ENCODE data around the gene CCNA1.

CCNA1 gene

GRCh38 chr13:36450534-36450933 lies 18.2 kb downstream of the CCNA1 start:
- TF ChIP-seq, protein P1, sequence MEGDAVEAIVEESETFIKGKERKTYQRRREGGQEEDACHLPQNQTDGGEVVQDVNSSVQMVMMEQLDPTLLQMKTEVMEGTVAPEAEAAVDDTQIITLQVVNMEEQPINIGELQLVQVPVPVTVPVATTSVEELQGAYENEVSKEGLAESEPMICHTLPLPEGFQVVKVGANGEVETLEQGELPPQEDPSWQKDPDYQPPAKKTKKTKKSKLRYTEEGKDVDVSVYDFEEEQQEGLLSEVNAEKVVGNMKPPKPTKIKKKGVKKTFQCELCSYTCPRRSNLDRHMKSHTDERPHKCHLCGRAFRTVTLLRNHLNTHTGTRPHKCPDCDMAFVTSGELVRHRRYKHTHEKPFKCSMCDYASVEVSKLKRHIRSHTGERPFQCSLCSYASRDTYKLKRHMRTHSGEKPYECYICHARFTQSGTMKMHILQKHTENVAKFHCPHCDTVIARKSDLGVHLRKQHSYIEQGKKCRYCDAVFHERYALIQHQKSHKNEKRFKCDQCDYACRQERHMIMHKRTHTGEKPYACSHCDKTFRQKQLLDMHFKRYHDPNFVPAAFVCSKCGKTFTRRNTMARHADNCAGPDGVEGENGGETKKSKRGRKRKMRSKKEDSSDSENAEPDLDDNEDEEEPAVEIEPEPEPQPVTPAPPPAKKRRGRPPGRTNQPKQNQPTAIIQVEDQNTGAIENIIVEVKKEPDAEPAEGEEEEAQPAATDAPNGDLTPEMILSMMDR (conservative IDR thresholded peaks at IDR 0.05; ENCODE audit: control insufficient read depth, insufficient read depth, low read depth, low read length) = no peak
- no peak overlapping the region for H3K4me3 ChIP-seq (ENCODE audit: control insufficient read depth, low read depth, low read length)
- DNase-seq (ENCODE audit: low read depth) = no peak

DNA sequence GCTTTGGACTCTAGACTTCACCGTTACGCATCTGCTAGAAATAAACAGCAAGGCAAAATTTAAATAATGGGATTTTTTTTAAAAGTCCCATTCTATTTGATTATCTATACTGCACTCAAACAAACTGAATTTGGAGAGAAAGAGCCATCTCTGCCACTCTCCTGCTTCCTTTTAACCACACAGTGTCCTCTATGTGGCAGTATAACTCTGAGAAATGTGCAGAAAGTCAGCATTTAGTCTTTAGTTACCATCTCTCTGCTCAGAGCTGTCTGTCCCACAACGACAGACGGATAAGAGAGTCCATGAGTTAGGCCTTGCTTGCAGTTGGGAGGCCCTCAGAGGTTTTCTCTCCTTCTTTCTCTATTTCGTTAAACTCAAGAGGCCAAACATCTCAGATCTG lies 21.2 kb downstream of the CCNA1 start:
- H3K4me3 ChIP-seq (ENCODE audit: control insufficient read depth, low read depth, low read length) = no peak overlapping the region
- TF ChIP-seq, protein P1 (conservative IDR thresholded peaks at IDR 0.05; ENCODE audit: control insufficient read depth, insufficient read depth, low read depth, low read length) = peak; percentile 37
- DNase-seq (ENCODE audit: low read depth) = peak; percentile 38

DNA sequence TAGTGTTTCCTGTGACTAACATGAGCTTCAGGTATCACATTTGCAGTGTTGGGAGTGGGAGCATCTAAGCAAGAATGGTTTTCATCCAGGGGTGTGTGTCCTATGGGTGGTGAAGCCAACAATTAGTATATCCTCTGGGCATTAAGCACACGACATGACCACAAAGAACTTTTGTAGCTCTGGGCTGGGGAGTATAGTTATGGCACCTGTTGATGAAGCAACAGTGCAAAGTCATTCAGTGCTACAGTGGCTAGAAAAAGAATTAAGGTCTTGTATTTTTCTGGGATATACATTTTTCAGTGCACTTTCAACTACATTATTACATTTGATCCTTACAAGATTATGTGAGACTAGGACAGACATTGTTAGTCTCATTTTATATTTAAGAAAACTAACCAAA lies 21.8 kb downstream of the CCNA1 start:
- TF ChIP-seq, protein P1 (conservative IDR thresholded peaks at IDR 0.05; ENCODE audit: control insufficient read depth, insufficient read depth, low read depth, low read length) = no peak
- no peak for DNase-seq (ENCODE audit: low read depth)
- H3K4me3 ChIP-seq (ENCODE audit: control insufficient read depth, low read depth, low read length) = no peak overlapping the region

DNA sequence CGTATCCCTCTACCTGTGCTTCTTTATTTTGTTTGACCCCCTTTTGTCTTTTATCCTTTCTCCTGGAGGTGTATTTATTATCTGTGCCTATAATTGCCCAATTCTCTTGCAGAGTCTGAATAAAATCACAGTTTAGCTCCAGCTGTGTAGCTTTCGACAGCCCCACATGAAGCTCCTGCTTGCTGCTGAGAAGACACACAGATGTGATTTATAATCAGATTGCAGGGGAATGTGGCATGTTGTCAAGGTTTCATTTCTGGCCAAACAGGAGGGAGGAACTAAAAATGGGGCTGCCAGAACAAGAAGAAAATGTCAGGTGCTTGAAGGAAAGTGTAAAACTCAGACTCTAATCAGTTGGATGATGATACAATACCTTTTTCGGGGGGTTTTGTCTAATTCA lies 22.7 kb downstream of the CCNA1 start:
- TF ChIP-seq, protein P1 (conservative IDR thresholded peaks at IDR 0.05; ENCODE audit: control insufficient read depth, insufficient read depth, low read depth, low read length) = no peak
- H3K4me3 ChIP-seq (ENCODE audit: control insufficient read depth, low read depth, low read length) = no peak overlapping the region
- no peak for DNase-seq (ENCODE audit: low read depth)

- no peak for DNase-seq (ENCODE audit: low read depth)
- H3K4me3 ChIP-seq (ENCODE audit: control insufficient read depth, low read depth, low read length) = no peak overlapping the region
- TF ChIP-seq, protein P1 (conservative IDR thresholded peaks at IDR 0.05; ENCODE audit: control insufficient read depth, insufficient read depth, low read depth, low read length) = no peak
These were observed 24.3 kb downstream of the CCNA1 start for GRCh38 chr13:36456577-36456976.

- TF ChIP-seq, protein P1 (conservative IDR thresholded peaks at IDR 0.05; ENCODE audit: control insufficient read depth, insufficient read depth, low read depth, low read length) = no peak
- no peak for DNase-seq (ENCODE audit: low read depth)
- no peak overlapping the region for H3K4me3 ChIP-seq (ENCODE audit: control insufficient read depth, low read depth, low read length)
These were observed 29.2 kb downstream of the CCNA1 start for GRCh38 chr13:36461506-36461905.

GRCh38 chr13:36475468-36475867 lies 43.2 kb downstream of the CCNA1 start:
- peak; percentile 28 for DNase-seq (ENCODE audit: low read depth)
- no peak overlapping the region for H3K4me3 ChIP-seq (ENCODE audit: control insufficient read depth, low read depth, low read length)
- TF ChIP-seq, protein P1 (conservative IDR thresholded peaks at IDR 0.05; ENCODE audit: control insufficient read depth, insufficient read depth, low read depth, low read length) = peak; percentile 24

All from fibroblast of mammary gland (primary cell).